SU-DHL-6 (cell line): Measurements from ENCODE around the gene ZDHHC1.

Experiments used
- H2AFZ ChIP-seq: fragments of 200-600 bp; sonication (generic); 2 replicates; pipeline ENCODE4 v1.6.1; 2014; ENCODE audit warnings: low read depth, mild to moderate bottlenecking, moderate library complexity, mixed read lengths, antibody characterized with exemption, low read length; ENCODE audit not compliant: severe bottlenecking
- H3F3A ChIP-seq: fragments of 200-600 bp; shearing (Covaris generic); 2 replicates; pipeline ENCODE4 v1.6.0; 2016; ENCODE audit warnings: antibody characterized with exemption, mild to moderate bottlenecking; ENCODE audit not compliant: insufficient read depth
- H3K27ac ChIP-seq: fragments of 200-600 bp; sonication (generic); 2 replicates; pipeline ENCODE4 v1.5.1; 2016; ENCODE audit warnings: low read depth, mild to moderate bottlenecking, low read length, moderate library complexity, mixed read lengths
- H3K27me3 ChIP-seq: fragments of 200-600 bp; sonication (generic), shearing (Covaris generic); 2 replicates; pipeline ENCODE4 v1.6.0; 2014; ENCODE audit warnings: mild to moderate bottlenecking, low read length
- H3K36me3 ChIP-seq: fragments of 200-600 bp; sonication (generic); 2 replicates; pipeline ENCODE4 v1.6.1; 2014; ENCODE audit warnings: mild to moderate bottlenecking, low read length, mixed read lengths
- H3K4me2 ChIP-seq: fragments of 300-600, 200-600 bp; shearing (Covaris generic), sonication (generic); 2 replicates; pipeline ENCODE4 v1.6.0; 2014; ENCODE audit warnings: low read length, low read depth, mild to moderate bottlenecking; ENCODE audit not compliant: poor library complexity, severe bottlenecking
- H3K4me3 ChIP-seq: fragments of 200-600 bp; sonication (generic); 2 replicates; pipeline ENCODE4 v1.5.1; 2014; ENCODE audit warnings: antibody characterized with exemption, low read length, mild to moderate bottlenecking, mixed read lengths; ENCODE audit not compliant: insufficient read depth, poor library complexity, severe bottlenecking
- H3K79me2 ChIP-seq: fragments of 200-600 bp; sonication (generic); 2 replicates; pipeline ENCODE4 v1.6.1; 2014; ENCODE audit warnings: mild to moderate bottlenecking, low read length, moderate library complexity; ENCODE audit not compliant: insufficient read depth
- H3K9ac ChIP-seq: fragments of 200-600 bp; sonication (generic); 2 replicates; pipeline ENCODE4 v1.7.0; 2014; ENCODE audit warnings: mild to moderate bottlenecking, low read length
- H3K9me2 ChIP-seq: fragments of 200-600 bp; sonication (generic); replicated peaks from 2 replicates; pipeline ENCODE4 v1.6.1; 2014; ENCODE audit warnings: low read length; ENCODE audit not compliant: insufficient read depth
- H3K9me3 ChIP-seq: fragments of 200-600 bp; sonication (generic); 2 replicates; pipeline ENCODE4 v1.6.1; 2014; ENCODE audit warnings: low read length, mixed read lengths; ENCODE audit not compliant: insufficient read depth
- H4K20me1 ChIP-seq: fragments of 200-600 bp; sonication (generic); 2 replicates; pipeline ENCODE4 v1.6.1; 2014; ENCODE audit warnings: low read depth, mild to moderate bottlenecking, antibody characterized with exemption, low read length, moderate library complexity, mixed read lengths
- CTCF ChIP-seq: fragments of 200-600 bp; sonication (generic); IDR thresholded peaks from one replicate; pipeline ENCODE4 v1.5.1; 2017; ENCODE audit warnings: antibody characterized with exemption, mild to moderate bottlenecking, low read length, moderate library complexity; ENCODE audit not compliant: insufficient read depth, poor library complexity, severe bottlenecking
- EZH2phosphoT487 ChIP-seq: fragments of 200-600 bp; sonication (generic), shearing (Covaris generic); conservative IDR thresholded peaks from 2 replicates; pipeline ENCODE4 v1.6.1; 2018; ENCODE audit warnings: mild to moderate bottlenecking, antibody characterized with exemption, low read length, moderate library complexity, mixed read lengths

The ZDHHC1 gene

GRCh38 chr16:67463059-67463458, 46.8 kb upstream of the ZDHHC1 start:
- H3K27ac ChIP-seq: no peak overlapping the region
- H3K36me3 ChIP-seq: no peaks in the 10 kb centered on the region
- no peaks in the 10 kb centered on the region for H3K9me3 ChIP-seq
- peaks cover 66% of the 10 kb centered on the region for H3K79me2 ChIP-seq
- H3F3A ChIP-seq: no peaks in the 10 kb centered on the region
- no peak overlapping the region for H3K9ac ChIP-seq
- H3K4me2 ChIP-seq: no peak overlapping the region
- TF ChIP-seq CTCF (no peak), EZH2phosphoT487 (no peak)
- no peaks in the 10 kb centered on the region for H3K27me3 ChIP-seq
- no peak overlapping the region for H2AFZ ChIP-seq
- H4K20me1 ChIP-seq: no peaks in the 10 kb centered on the region
- H3K9me2 ChIP-seq: no peaks in the 10 kb centered on the region
- H3K4me3 ChIP-seq: no peak overlapping the region

DNA sequence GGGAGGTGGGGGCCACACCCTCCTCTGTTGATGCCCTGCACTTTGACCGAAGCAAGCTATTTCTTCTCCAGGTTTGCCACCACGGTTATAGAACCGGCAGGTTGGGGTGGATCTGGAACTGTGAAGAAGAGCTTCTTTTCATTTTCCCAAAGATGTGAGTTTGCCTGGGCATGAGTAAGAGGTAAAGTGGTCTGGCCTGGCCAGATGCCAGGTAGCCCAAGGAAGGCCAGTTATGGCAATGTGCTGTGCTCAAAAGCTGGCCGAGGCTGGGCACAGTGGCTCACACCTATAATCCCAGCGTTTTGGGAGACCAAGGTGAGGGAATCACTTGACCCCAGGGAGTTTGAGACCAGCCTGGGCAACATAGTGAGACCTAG, 46.0 kb upstream of the ZDHHC1 start:
- Histone ChIP-seq H3K36me3 (no peaks in the 10 kb centered on the region), H3K27me3 (no peaks in the 10 kb centered on the region), H3K79me2 (peaks cover 59% of the 10 kb centered on the region), H3K4me2 (no peak overlapping the region), H3K4me3 (no peak overlapping the region), H3F3A (no peaks in the 10 kb centered on the region), H3K9ac (no peak overlapping the region), H3K27ac (no peak overlapping the region), H3K9me3 (no peaks in the 10 kb centered on the region), H3K9me2 (no peaks in the 10 kb centered on the region), H2AFZ (no peak overlapping the region), H4K20me1 (no peaks in the 10 kb centered on the region)
- no peak for TF ChIP-seq EZH2phosphoT487
- TF ChIP-seq CTCF: no peak

- Histone ChIP-seq H3K27ac (no peak overlapping the region), H3K9ac (no peak overlapping the region), H2AFZ (no peak overlapping the region), H3F3A (no peaks in the 10 kb centered on the region), H3K9me2 (no peaks in the 10 kb centered on the region), H3K4me3 (no peak overlapping the region), H3K4me2 (no peak overlapping the region), H3K36me3 (no peaks in the 10 kb centered on the region), H4K20me1 (no peaks in the 10 kb centered on the region), H3K79me2 (peaks cover 55% of the 10 kb centered on the region), H3K27me3 (no peaks in the 10 kb centered on the region), H3K9me3 (no peaks in the 10 kb centered on the region)
- TF ChIP-seq CTCF (no peak), EZH2phosphoT487 (no peak)
Observed at GRCh38 chr16:67461600-67462278, 45.5 kb upstream of the ZDHHC1 start.
